CD4-positive, alpha-beta T cell (primary cell): ENCODE measurements around the gene ZNF784. TPM values are rescaled to one million over a fixed set of nuclear protein-coding genes. Genes with fewer than 3 reads are reported as not detected.

Experiments used
- ATAC-seq: fragments of 200-7000 bp; cut with Tn5 transposase; one replicate; pipeline ENCODE4 v1.10.0; 2022; ENCODE audit warnings: mild to moderate bottlenecking; ENCODE audit not compliant: poor library complexity
- CTCF ChIA-PET: fragments of 350-600 bp; sonication (Branson Sonifier 250); formaldehyde crosslinking; loops from one replicate; lab custom pipeline; 2021; ENCODE audit warnings: antibody characterized with exemption, inconsistent platforms; lab: Charles Lee
- POLR2A ChIA-PET: fragments of 350-600 bp; sonication (Branson Sonifier 250); formaldehyde crosslinking; loops from one replicate; lab custom pipeline; 2021; ENCODE audit warnings: antibody characterized with exemption, inconsistent platforms; lab: Charles Lee
- DNase-seq, 14 experiments: peaks; one replicate each; pipeline ENCODE4 v3.0.0-alpha.2; 2013 to 2020; ENCODE audit warnings: mixed read lengths in 2 of 14
- H3K27ac ChIP-seq, 2 donors: one replicate each; pipeline versions ENCODE4 v1.5.1 to v1.7.0; 2013; ENCODE audit warnings: low read length in 2 of 2, low read depth in 1 of 2, mild to moderate bottlenecking in 1 of 2
- H3K27me3 ChIP-seq, 2 experiments: 1 replicate in 1 of 2; 2 replicates in 1 of 2; pipeline versions ENCODE4 v1.6.1 to v1.7.0; 2013; ENCODE audit warnings: low read length in 2 of 2, control low read depth in 1 of 2, mild to moderate bottlenecking in 1 of 2, moderate library complexity in 1 of 2; ENCODE audit not compliant: insufficient read depth in 2 of 2, control insufficient read depth in 1 of 2
- H3K36me3 ChIP-seq: one replicate; pipeline ENCODE4 v1.6.1; 2013; ENCODE audit warnings: low read length, control low read depth; ENCODE audit not compliant: insufficient read depth
- H3K4me1 ChIP-seq: one replicate; pipeline ENCODE4 v1.6.1; 2013; ENCODE audit warnings: low read length, control low read depth; ENCODE audit not compliant: insufficient read depth
- H3K4me3 ChIP-seq: one replicate; pipeline ENCODE4 v1.5.1; 2013; ENCODE audit warnings: mild to moderate bottlenecking, low read length, moderate library complexity
- H3K9me3 ChIP-seq, 2 experiments: 1 replicate in 1 of 2; 2 replicates in 1 of 2; pipeline versions ENCODE4 v1.6.1 to v1.7.0; 2013; ENCODE audit warnings: low read length in 2 of 2, mild to moderate bottlenecking in 2 of 2, control low read depth in 1 of 2, moderate library complexity in 1 of 2; ENCODE audit not compliant: control insufficient read depth in 1 of 2, insufficient read depth in 1 of 2
- H3K27ac Mint-ChIP-seq: one replicate; pipeline ENCODE4 v1.8.0; 2020; ENCODE audit warnings: mixed read lengths
- H3K27me3 Mint-ChIP-seq: one replicate; pipeline ENCODE4 v1.8.0; 2021; ENCODE audit warnings: mixed read lengths
- H3K36me3 Mint-ChIP-seq: one replicate; pipeline ENCODE4 v1.8.0; 2021; ENCODE audit warnings: low read depth, mixed read lengths
- H3K4me1 Mint-ChIP-seq: one replicate; pipeline ENCODE4 v1.8.0; 2021; ENCODE audit warnings: low read depth, mixed read lengths
- H3K4me3 Mint-ChIP-seq: one replicate; pipeline ENCODE4 v1.8.0; 2020; ENCODE audit warnings: mild to moderate bottlenecking, mixed read lengths
- H3K9me3 Mint-ChIP-seq: one replicate; pipeline ENCODE4 v1.8.0; 2020; ENCODE audit warnings: mixed read lengths
- intact Hi-C, 2 experiments: fragments of 100-400 bp; cut with DNase I in 1 of 2; cut with micrococcal nuclease in 1 of 2; formaldehyde crosslinking; loops; one replicate each; pipeline versions ENCODE4 v1.15.1 to v1.9.0; 2023 to 2025; cut with DNase I, micrococcal nuclease
- total RNA-seq, 174 experiments: library from RNA in 2 of 174; stranded (reverse) in 2 of 174; gene quantifications; one replicate each; pipeline ENCODE4 v1.2.3 and lab custom pipeline; 2021 to 2026
- TF ChIP-seq, protein P1 (sequence below): fragments of 200-600 bp; IDR thresholded peaks from one replicate; pipeline ENCODE4 v1.8.0; 2022; ENCODE audit warnings: antibody characterized with exemption, mild to moderate bottlenecking

The ZNF784 gene
- total RNA-seq, 2 experiments from 2014 or later, result 11.2 to 11.8 TPM

DNA sequence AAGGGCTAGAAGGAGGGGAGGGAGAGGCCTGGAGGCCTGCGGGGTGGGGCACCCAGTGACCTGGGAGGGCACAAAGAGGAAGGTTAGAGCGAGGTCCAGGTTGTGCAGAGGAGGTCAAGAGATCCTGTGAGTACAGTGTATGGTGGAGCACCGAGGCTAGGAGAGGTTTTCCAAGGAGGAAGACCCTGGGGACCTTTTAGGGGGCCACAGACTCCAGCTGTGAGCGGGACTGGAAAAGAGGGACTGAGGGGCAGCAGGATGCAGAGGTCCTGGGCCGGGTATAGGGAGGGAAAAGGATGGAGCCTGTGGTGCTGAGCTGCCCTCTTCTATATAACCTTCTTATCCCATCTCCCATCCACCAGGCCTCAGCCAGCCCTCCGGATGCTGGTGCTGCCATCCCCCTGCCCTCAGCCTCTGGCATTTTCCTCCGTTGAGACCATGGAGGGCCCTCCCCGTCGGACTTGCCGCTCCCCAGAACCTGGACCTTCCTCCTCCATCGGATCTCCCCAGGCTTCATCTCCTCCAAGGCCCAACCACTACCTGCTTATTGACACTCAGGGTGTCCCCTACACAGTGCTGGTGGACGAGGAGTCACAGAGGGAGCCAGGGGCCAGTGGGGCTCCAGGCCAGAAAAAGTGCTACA, 19.9 kb upstream of the ZNF784 start:
- Mint-ChIP-seq H3K4me3 (peak overlapping the region; percentile 89), H3K4me1 (peaks cover 50% of the 10 kb centered on the region), H3K27ac (peak overlapping the region; percentile 88), H3K36me3 (peaks cover 16% of the 10 kb centered on the region), H3K27me3 (no peaks in the 10 kb centered on the region), H3K9me3 (no peaks in the 10 kb centered on the region)
- Histone ChIP-seq H3K4me1 (peaks cover 78% of the 10 kb centered on the region), H3K4me3 (peak overlapping the region; percentile 78), H3K36me3 (peaks cover 12% of the 10 kb centered on the region), H3K27me3 (no peaks in the 10 kb centered on the region), H3K27ac (peak overlapping the region; percentile 71 to 78), H3K9me3 (peaks cover 0 to 5% of the 10 kb centered on the region in 2 experiments)
- DNase-seq (no peak), ATAC-seq (no peak)
- TF ChIP-seq, protein P1, sequence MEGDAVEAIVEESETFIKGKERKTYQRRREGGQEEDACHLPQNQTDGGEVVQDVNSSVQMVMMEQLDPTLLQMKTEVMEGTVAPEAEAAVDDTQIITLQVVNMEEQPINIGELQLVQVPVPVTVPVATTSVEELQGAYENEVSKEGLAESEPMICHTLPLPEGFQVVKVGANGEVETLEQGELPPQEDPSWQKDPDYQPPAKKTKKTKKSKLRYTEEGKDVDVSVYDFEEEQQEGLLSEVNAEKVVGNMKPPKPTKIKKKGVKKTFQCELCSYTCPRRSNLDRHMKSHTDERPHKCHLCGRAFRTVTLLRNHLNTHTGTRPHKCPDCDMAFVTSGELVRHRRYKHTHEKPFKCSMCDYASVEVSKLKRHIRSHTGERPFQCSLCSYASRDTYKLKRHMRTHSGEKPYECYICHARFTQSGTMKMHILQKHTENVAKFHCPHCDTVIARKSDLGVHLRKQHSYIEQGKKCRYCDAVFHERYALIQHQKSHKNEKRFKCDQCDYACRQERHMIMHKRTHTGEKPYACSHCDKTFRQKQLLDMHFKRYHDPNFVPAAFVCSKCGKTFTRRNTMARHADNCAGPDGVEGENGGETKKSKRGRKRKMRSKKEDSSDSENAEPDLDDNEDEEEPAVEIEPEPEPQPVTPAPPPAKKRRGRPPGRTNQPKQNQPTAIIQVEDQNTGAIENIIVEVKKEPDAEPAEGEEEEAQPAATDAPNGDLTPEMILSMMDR, result no peak
- intact Hi-C loops, result loop anchor here in 1 of 2 experiments (5.0 kb wide), 2 partner anchors 47 to 257 kb away; partner anchors contain the start of genes FIZ1 and RPL28
- POLR2A ChIA-PET, result interaction anchor here (1.5 to 3.0 kb wide), 4 partner anchors 8 to 38 kb away, joined by 3 to 24 read pairs (median 12); partner anchors contain the start of genes U2AF2, ZNF784 and ZNF865
- CTCF ChIA-PET, result no interaction called here

- Histone ChIP-seq H3K4me3 (peak overlapping the region; percentile 78), H3K4me1 (peaks cover 77% of the 10 kb centered on the region), H3K36me3 (peaks cover 12% of the 10 kb centered on the region), H3K27me3 (no peaks in the 10 kb centered on the region), H3K27ac (peak overlapping the region; percentile 71 to 78), H3K9me3 (peaks cover 0 to 5% of the 10 kb centered on the region in 2 experiments)
- H3K9me3 Mint-ChIP-seq, result peaks cover 3% of the 10 kb centered on the region
- ATAC-seq (no peak), DNase-seq (no peak)
- H3K4me3 Mint-ChIP-seq, result peak overlapping the region; percentile 89
- H3K27me3 Mint-ChIP-seq, result no peaks in the 10 kb centered on the region
- intact Hi-C loops, result loop anchor here in 1 of 2 experiments (5.0 kb wide), 2 partner anchors 47 to 257 kb away; partner anchors contain the start of genes FIZ1 and RPL28
- POLR2A ChIA-PET, result interaction anchor here (1.5 to 3.0 kb wide), 4 partner anchors 9 to 38 kb away, joined by 3 to 24 read pairs (median 12); partner anchors contain the start of genes U2AF2, ZNF784 and ZNF865
- peak overlapping the region; percentile 88 for H3K27ac Mint-ChIP-seq
- H3K4me1 Mint-ChIP-seq, result peaks cover 54% of the 10 kb centered on the region
- H3K36me3 Mint-ChIP-seq, result peaks cover 20% of the 10 kb centered on the region
- TF ChIP-seq, protein P1, result no peak
- CTCF ChIA-PET, result no interaction called here
Observed at GRCh38 chr19:55643887-55644176, 19.5 kb upstream of the ZNF784 start.

DNA sequence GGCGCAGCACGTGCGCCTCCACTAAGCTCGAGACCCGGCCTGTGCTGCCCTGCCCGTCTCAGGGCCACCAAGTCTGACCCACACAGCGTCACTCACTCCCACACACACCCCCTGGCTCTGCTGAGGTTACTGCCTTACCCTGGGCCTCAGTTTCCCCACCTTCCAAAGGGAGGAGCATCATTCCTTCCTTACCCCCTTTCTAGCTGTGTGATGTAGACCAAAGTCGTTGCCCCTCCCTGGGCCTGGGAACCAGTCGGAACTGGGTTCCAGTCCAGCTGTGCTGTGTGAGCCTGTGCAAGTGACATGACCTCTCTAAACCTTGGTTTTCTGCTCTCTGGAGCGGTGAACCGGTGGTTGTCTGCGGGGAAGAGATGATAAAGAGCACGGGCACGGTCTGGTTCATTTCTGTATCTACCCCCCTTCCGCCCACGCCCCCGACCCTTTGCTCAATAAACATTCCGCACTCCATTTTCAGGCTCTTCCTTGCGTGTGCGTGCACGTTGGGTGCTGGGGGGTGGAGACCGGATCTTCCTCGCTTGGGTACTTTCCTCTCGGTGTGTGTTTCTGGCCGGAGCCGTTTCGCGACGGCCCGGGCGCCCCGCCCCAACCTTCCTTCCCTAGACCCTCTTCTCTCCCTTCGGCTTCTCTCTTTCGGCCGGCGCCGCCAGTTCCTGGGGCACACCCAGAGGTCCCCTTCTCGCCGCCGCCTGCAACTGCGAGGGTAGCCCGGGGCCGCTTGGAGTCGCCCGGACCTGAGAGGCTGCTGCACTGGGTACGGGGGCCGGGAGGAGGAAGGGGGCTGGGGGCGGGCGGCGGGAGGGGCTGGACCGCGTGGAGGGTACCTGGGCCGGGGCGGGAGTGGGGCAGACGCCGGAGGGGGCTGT, 18.9 kb upstream of the ZNF784 start, which contains the start of gene ZNF581:
TSS of gene ZNF581 (plus strand) at position 647 of the 884 bp plus-strand sequence. CDS start 923 bp downstream, outside the sequence.
- Histone ChIP-seq H3K4me1 (peaks cover 76% of the 10 kb centered on the region), H3K4me3 (peak within 1 kb of the TSS; percentile 78), H3K27ac (peak within 1 kb of the TSS; percentile 71 to 78), H3K9me3 (peaks cover 0 to 5% of the 10 kb centered on the region in 2 experiments), H3K36me3 (peaks cover 15% of the 10 kb centered on the region), H3K27me3 (no peaks in the 10 kb centered on the region)
- peak within 1 kb of the TSS; percentile 89 for H3K4me3 Mint-ChIP-seq
- peak within 1 kb of the TSS; percentile 88 for H3K27ac Mint-ChIP-seq
- CTCF ChIA-PET, result interaction anchor here (1.9 kb wide), 2 partner anchors 10 to 12 kb away, joined by 16 read pairs; no protein-coding TSS in a partner anchor
- ATAC-seq, result peak; percentile 54
- H3K36me3 Mint-ChIP-seq, result peaks cover 20% of the 10 kb centered on the region
- POLR2A ChIA-PET, result interaction anchor here (0.6 to 3.0 kb wide), 13 partner anchors 8 to 526 kb away, joined by 3 to 30 read pairs (median 5); partner anchors contain the start of genes FIZ1, PPP1R12C, U2AF2 and ZNF524
- peaks cover 3% of the 10 kb centered on the region for H3K9me3 Mint-ChIP-seq
- H3K4me1 Mint-ChIP-seq, result peaks cover 56% of the 10 kb centered on the region
- TF ChIP-seq, protein P1, result no peak
- peak; percentile 63 to 92 (median 74) for DNase-seq
- no peaks in the 10 kb centered on the region for H3K27me3 Mint-ChIP-seq
- intact Hi-C loops, result loop anchor here in 1 of 2 experiments (5.0 kb wide), 2 partner anchors 46 to 256 kb away; partner anchors contain the start of genes FIZ1 and RPL28
